Esophagus squamous epithelium (tissue), 4 donors: ENCODE measurements around the gene RUNX3.

ENCODE experiments used
- POLR2A ChIP-seq, 4 donors: fragments of 450-650 bp; IDR thresholded peaks; one replicate each; pipeline ENCODE4 v1.6.1; 2017; ENCODE audit warnings: antibody characterized with exemption in 4 of 4, mild to moderate bottlenecking in 4 of 4, moderate library complexity in 3 of 4
- TF ChIP-seq, protein P1 (sequence below), 6 experiments: fragments of 450-650 bp in 4 of 6; fragments of 200-600 bp in 2 of 6; sonication (generic) in 2 of 6; IDR thresholded peaks; one replicate each; pipeline ENCODE4 v1.5.1; 2016 to 2019; ENCODE audit warnings: antibody characterized with exemption in 6 of 6, mild to moderate bottlenecking in 4 of 6, moderate library complexity in 4 of 6

DNA sequence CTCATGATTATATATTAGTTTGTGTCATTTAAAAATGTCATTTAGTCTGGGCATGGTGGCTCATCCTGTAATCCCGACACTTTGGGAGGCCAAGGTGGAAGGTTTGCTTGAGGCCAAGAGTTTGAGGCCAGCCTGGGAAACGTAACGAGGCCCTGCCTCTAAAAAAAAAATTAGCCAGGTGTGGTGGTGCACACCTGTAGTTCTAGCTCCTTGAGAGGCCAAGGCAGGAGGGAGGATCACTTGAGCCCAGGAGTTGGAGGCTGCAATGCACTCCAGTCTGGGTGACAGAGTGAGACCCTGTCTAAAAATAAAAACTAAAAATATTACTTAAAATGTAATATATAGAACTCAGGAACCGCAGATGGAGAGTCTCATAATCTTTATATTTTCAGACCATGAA, 34.6 kb downstream of the RUNX3 start:
- TF ChIP-seq, protein P1, sequence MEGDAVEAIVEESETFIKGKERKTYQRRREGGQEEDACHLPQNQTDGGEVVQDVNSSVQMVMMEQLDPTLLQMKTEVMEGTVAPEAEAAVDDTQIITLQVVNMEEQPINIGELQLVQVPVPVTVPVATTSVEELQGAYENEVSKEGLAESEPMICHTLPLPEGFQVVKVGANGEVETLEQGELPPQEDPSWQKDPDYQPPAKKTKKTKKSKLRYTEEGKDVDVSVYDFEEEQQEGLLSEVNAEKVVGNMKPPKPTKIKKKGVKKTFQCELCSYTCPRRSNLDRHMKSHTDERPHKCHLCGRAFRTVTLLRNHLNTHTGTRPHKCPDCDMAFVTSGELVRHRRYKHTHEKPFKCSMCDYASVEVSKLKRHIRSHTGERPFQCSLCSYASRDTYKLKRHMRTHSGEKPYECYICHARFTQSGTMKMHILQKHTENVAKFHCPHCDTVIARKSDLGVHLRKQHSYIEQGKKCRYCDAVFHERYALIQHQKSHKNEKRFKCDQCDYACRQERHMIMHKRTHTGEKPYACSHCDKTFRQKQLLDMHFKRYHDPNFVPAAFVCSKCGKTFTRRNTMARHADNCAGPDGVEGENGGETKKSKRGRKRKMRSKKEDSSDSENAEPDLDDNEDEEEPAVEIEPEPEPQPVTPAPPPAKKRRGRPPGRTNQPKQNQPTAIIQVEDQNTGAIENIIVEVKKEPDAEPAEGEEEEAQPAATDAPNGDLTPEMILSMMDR (IDR thresholded peaks at IDR 0.05), result no peak
- no peak for TF ChIP-seq POLR2A (IDR thresholded peaks at IDR 0.05)
